Ovary (tissue), 3 donors: ENCODE measurements around the gene TACC2.
"Not testable (repeated sequence)": the region's sequence is repeated elsewhere in the genome, so short reads cannot be mapped to it uniquely, and the experiment has no call there.

Experiments
- POLR2A ChIP-seq: fragments of 450-650 bp; IDR thresholded peaks from one replicate; pipeline ENCODE4 v1.6.1; 2017; ENCODE audit warnings: antibody characterized with exemption, mild to moderate bottlenecking, moderate library complexity
- TF ChIP-seq, protein P1 (sequence below), 3 donors: fragments of 450-650 bp in 2 of 3; fragments of 200-600 bp in 1 of 3; IDR thresholded peaks; one replicate each; pipeline versions ENCODE4 v1.5.1 to v1.8.0; 2016 to 2022; ENCODE audit warnings: antibody characterized with exemption in 3 of 3, mild to moderate bottlenecking in 1 of 3
- donor health status: DM: no; HTN: no; CAD: no.

DNA sequence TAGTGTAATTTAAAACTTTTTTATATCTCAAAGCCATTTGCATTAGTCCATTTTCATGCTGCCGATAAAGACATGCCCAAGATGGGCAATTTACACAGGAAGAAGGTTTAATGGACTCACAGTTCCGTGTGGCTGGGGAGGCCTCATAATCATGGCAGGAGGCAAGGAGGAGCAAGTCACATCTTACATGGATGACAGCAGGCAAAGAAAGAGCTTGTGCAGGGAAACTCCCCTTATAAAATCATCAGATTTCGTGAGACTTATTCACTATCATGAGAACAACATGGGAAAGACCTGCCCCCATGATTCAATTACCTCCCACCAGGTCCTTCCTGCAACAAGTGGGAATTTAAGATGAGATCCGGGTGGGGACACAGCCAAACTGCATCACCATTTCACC is 2.8 kb downstream of the TACC2 start:
- TF ChIP-seq, protein P1, sequence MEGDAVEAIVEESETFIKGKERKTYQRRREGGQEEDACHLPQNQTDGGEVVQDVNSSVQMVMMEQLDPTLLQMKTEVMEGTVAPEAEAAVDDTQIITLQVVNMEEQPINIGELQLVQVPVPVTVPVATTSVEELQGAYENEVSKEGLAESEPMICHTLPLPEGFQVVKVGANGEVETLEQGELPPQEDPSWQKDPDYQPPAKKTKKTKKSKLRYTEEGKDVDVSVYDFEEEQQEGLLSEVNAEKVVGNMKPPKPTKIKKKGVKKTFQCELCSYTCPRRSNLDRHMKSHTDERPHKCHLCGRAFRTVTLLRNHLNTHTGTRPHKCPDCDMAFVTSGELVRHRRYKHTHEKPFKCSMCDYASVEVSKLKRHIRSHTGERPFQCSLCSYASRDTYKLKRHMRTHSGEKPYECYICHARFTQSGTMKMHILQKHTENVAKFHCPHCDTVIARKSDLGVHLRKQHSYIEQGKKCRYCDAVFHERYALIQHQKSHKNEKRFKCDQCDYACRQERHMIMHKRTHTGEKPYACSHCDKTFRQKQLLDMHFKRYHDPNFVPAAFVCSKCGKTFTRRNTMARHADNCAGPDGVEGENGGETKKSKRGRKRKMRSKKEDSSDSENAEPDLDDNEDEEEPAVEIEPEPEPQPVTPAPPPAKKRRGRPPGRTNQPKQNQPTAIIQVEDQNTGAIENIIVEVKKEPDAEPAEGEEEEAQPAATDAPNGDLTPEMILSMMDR (IDR thresholded peaks at IDR 0.05), result not testable (repeated sequence)
- not testable (repeated sequence) for TF ChIP-seq POLR2A
